Vagina (tissue), 2 donors: ENCODE results near the gene CD40LG.

ENCODE experiments used
- CTCF ChIP-seq, 3 experiments: fragments of 450-650 bp in 2 of 3; fragments of 200-600 bp in 1 of 3; sonication (generic) in 1 of 3; IDR thresholded peaks; one replicate each; pipeline ENCODE4 v1.5.1; 2017 to 2019; ENCODE audit warnings: antibody characterized with exemption in 3 of 3, mild to moderate bottlenecking in 2 of 3, moderate library complexity in 2 of 3
- POLR2A ChIP-seq, 2 donors: fragments of 450-650 bp; IDR thresholded peaks; one replicate each; pipeline ENCODE4 v1.6.1; 2017; ENCODE audit warnings: antibody characterized with exemption in 2 of 2, mild to moderate bottlenecking in 2 of 2, moderate library complexity in 2 of 2
- POLR2AphosphoS5 ChIP-seq, 2 donors: sonication (generic); formaldehyde crosslinking; IDR thresholded peaks; one replicate each; pipeline ENCODE4 v1.9.0; 2017; ENCODE audit warnings: antibody characterized with exemption in 2 of 2, mild to moderate bottlenecking in 2 of 2, low read depth in 1 of 2; ENCODE audit not compliant: insufficient read depth in 1 of 2

GRCh38 chrX:136694431-136695087 is 46.6 kb downstream of the CD40LG start:
- TF ChIP-seq CTCF (IDR thresholded peaks at IDR 0.05): peak; percentile 9 to 47 (median 20)
- no peak for TF ChIP-seq POLR2A (IDR thresholded peaks at IDR 0.05)
- no peak for TF ChIP-seq POLR2AphosphoS5 (IDR thresholded peaks at IDR 0.05; ENCODE audit: insufficient read depth in 1 of 2, low read depth in 1 of 2)
